OCI-LY7 (cell line): ENCODE measurements around the gene PROK2.

Source experiments
- CTCF ChIP-seq: fragments of 200-600 bp; sonication (generic); conservative IDR thresholded peaks from 2 replicates; pipeline ENCODE4 v1.5.1; 2014; ENCODE audit warnings: mild to moderate bottlenecking, antibody characterized with exemption, low read length, moderate library complexity, mixed read lengths
- EZH2phosphoT487 ChIP-seq: fragments of 200-600 bp; sonication (generic); IDR thresholded peaks from 2 replicates; pipeline ENCODE4 v1.6.1; 2018; ENCODE audit warnings: low read depth, borderline replicate concordance, mild to moderate bottlenecking, mixed run types, antibody characterized with exemption, low read length, moderate library complexity, mixed read lengths

DNA sequence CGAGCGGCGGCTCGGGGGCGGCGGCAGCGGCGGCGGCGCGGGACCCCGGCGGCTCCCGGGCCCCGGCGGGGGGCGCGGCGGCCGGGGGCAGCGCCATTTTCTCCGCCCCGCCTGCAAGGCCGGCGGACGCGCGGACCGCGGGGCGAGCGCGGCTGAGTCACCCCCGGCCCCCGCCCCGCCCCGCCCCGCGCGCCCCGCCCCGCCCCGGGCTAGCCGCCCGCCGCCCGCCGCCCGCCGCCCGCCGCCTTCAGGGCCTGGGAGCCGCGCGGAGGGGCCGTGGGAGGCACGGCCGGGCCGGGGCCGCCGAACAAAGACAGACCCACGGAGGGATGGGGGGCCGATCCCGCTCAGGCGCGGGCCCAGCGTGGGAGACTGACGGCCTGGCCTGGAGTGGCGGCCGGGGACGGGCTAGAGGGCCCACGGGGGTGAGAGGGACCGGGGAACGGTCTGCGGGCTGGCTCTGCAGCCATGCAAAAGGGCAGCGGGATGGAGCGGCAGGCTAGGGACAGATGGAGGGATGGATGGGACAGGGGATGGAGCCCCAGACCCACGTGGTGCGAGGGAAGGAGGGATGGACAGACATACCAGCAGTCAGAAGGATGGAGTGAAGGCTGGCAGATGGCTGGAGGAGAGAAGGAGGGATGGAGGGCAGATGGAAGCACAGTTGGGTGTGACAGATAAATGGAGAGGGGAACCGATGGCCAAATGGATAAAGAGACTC lies 59.5 kb downstream of the PROK2 start, which contains the start of gene EIF4E3:
- TF ChIP-seq CTCF, result no peak
- TF ChIP-seq EZH2phosphoT487, result no peak
